Nephron progenitor cell (in vitro differentiated cells): ENCODE measurements around the gene ACACA.

Experiments
- DNase-seq: peaks from one replicate; pipeline ENCODE4 v3.0.0; 2021
- H3K27ac Mint-ChIP-seq: 2 replicates; pipeline ENCODE4 v1.8.0; 2021; ENCODE audit warnings: mild to moderate bottlenecking, moderate library complexity, mixed read lengths
- H3K27me3 Mint-ChIP-seq: 2 replicates; pipeline ENCODE4 v1.8.0; 2021; ENCODE audit warnings: mild to moderate bottlenecking, low read depth, mixed read lengths; ENCODE audit not compliant: poor library complexity
- H3K36me3 Mint-ChIP-seq: 2 replicates; pipeline ENCODE4 v1.8.0; 2021; ENCODE audit warnings: low read depth, mixed read lengths
- H3K4me1 Mint-ChIP-seq: 2 replicates; pipeline ENCODE4 v1.8.0; 2021; ENCODE audit warnings: mixed read lengths
- H3K4me3 Mint-ChIP-seq: 2 replicates; pipeline ENCODE4 v1.8.0; 2021; ENCODE audit warnings: mild to moderate bottlenecking, moderate library complexity, mixed read lengths
- H3K9me3 Mint-ChIP-seq: 2 replicates; pipeline ENCODE4 v1.8.0; 2021; ENCODE audit warnings: mild to moderate bottlenecking, moderate library complexity, mixed read lengths
- CTCF ChIP-seq: fragments of 200-600 bp; sonication (generic); IDR thresholded peaks from 2 replicates; pipeline ENCODE4 v1.5.0; 2021; ENCODE audit warnings: antibody characterized with exemption

ACACA gene

DNA sequence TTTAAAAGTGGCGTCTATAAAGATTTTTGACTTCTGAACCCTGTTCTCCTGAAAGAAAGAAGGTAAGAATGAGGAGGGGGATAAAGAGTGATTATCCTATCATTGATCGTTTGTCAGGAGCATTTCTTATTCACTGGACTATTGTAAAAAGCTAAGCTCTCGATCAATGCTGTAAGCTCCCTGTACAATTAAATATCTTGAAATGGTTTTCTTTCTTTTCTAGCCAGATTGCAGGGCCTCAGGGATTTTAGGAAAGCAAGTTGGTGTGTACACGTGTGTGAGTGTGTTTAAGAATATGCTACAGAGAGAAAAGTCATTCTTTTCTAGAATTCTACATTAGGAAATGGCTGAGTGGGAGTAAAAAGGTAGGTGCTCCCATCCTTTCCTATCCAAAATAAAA is 303.4 kb downstream of the ACACA start:
- Mint-ChIP-seq H3K36me3 (peaks cover 67% of the 10 kb centered on the region), H3K4me1 (peaks cover 53% of the 10 kb centered on the region), H3K4me3 (no peak overlapping the region), H3K27me3 (no peaks in the 10 kb centered on the region), H3K9me3 (no peaks in the 10 kb centered on the region), H3K27ac (peak overlapping the region; percentile 47)
- TF ChIP-seq CTCF = no peak
- DNase-seq = no peak

GRCh38 chr17:37101306-37101705 is 305.3 kb downstream of the ACACA start:
- Mint-ChIP-seq H3K4me3 (no peak overlapping the region), H3K9me3 (no peaks in the 10 kb centered on the region), H3K36me3 (peaks cover 81% of the 10 kb centered on the region), H3K27me3 (no peaks in the 10 kb centered on the region), H3K27ac (no peak overlapping the region), H3K4me1 (peaks cover 40% of the 10 kb centered on the region)
- no peak for TF ChIP-seq CTCF
- no peak for DNase-seq

GRCh38 chr17:37100231-37100630 is 306.4 kb downstream of the ACACA start:
- Mint-ChIP-seq H3K27me3 (no peaks in the 10 kb centered on the region), H3K9me3 (no peaks in the 10 kb centered on the region), H3K27ac (no peak overlapping the region), H3K36me3 (peaks cover 86% of the 10 kb centered on the region), H3K4me3 (no peak overlapping the region), H3K4me1 (peaks cover 35% of the 10 kb centered on the region)
- no peak for DNase-seq
- TF ChIP-seq CTCF = no peak

DNA sequence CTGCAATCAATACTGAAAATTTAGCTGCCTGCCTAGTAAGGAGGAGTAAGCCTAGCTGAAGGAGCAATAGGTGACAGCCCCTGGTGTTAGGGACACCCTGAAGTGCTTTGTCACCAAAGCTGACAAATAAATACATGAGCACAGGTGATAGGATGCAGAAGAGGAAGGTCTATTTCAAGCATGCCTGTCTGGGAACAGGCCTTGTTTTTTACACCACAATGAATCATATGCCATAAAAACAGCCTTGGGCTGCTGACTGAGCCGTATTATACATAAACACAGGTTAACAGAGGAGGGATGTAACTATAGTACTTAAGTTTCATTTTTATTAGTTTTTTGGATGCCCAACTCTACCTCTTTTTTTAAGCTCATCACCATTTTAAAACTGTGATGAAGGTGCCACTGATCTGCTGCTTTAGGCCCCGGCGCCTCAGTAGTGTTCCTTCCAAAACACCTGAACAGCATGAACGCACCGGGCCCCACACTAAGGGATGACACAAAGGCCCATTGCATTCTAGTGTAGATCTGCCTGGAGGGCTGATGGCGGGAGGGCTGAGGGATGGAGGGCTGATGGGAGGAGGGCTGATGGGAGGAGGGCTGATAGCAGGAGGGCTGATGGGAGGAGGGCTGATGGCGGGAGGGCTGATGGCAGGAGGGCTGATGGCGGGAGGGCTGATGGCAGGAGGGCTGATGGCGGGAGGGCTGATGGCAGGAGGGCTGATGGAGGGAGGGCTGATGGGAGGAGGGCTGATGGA is 307.5 kb downstream of the ACACA start:
- no peak for DNase-seq
- TF ChIP-seq CTCF = no peak
- Mint-ChIP-seq H3K4me3 (no peak overlapping the region), H3K27ac (no peak overlapping the region), H3K36me3 (peaks cover 87% of the 10 kb centered on the region), H3K27me3 (no peaks in the 10 kb centered on the region), H3K9me3 (no peaks in the 10 kb centered on the region), H3K4me1 (peaks cover 37% of the 10 kb centered on the region)

- Mint-ChIP-seq H3K9me3 (no peaks in the 10 kb centered on the region), H3K4me3 (no peak overlapping the region), H3K27ac (peak overlapping the region; percentile 35), H3K4me1 (peaks cover 31% of the 10 kb centered on the region), H3K36me3 (peaks cover 87% of the 10 kb centered on the region), H3K27me3 (no peaks in the 10 kb centered on the region)
- DNase-seq = no peak
- TF ChIP-seq CTCF = no peak
Measured at GRCh38 chr17:37098152-37098551, 308.5 kb downstream of the ACACA start.

GRCh38 chr17:37097154-37097553 is 309.5 kb downstream of the ACACA start:
- no peak for TF ChIP-seq CTCF
- Mint-ChIP-seq H3K9me3 (no peaks in the 10 kb centered on the region), H3K4me1 (peaks cover 22% of the 10 kb centered on the region), H3K4me3 (no peak overlapping the region), H3K36me3 (peaks cover 91% of the 10 kb centered on the region), H3K27me3 (no peaks in the 10 kb centered on the region), H3K27ac (no peak overlapping the region)
- DNase-seq = no peak
